ENCODE results near the gene CALML5. TPM values are rescaled to one million over a fixed set of nuclear protein-coding genes. Genes with fewer than 3 reads are reported as not detected.

Gene CALML5
- total RNA-seq, 1 experiment from 2014 or later, result not detected

DNA sequence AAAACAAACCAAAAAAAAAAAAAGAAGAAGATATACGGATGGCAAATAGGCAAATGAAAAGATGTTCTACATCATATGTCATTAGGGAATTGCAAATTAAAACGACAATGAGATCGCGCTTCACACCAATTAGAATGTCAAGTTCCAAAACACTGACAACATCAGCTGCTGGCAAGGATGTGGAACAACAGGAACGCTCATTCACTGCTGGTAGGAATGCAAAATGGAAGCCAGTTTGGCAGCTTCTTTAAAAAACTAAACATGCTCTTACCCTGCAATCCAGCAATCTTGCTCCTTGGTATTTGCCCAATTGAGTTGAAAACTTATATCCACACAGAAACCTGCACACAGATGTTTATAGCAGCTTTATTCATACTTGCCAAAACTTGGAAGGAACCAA, 34.8 kb downstream of the CALML5 start:
- CTCF ChIA-PET, result interaction anchor here (0.6 to 4.2 kb wide), 5 partner anchors 18 to 359 kb away, joined by 3 to 26 read pairs (median 8); no protein-coding TSS in a partner anchor
- peaks cover 18% of the 10 kb centered on the region for H3K27me3 Mint-ChIP-seq (ENCODE audit: low read depth)

DNA sequence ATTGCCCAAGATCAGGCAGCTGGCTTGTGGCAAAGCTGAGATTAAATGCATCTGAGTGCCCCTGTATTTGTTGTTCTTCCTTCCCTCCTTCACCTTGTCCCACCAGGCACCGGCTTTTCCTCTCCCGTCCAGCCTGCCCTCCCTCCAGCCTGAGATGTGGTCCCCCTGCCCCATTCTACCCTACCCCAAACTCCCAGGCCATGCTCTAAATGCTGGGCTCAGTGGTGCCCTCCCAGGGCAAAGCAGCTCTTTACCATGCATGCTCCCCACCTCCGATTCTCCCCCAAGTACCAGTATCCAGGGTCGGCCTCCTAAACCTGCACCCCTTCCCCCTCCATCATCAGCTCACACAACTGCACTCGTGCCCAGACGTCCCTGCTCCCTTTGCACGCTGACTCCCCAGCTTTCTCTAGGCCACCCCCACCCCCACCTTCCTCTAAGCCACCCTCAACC, 36.5 kb downstream of the CALML5 start:
- H3K4me3 Mint-ChIP-seq, result no peak overlapping the region
- POLR2A ChIA-PET, result no interaction called here
- H3K4me1 Mint-ChIP-seq, result peaks cover 68% of the 10 kb centered on the region
- no peak overlapping the region for H3K27ac Mint-ChIP-seq
- DNase-seq (ENCODE audit: low spot score) (no peak), ATAC-seq (no peak)
- H3K27me3 Mint-ChIP-seq (ENCODE audit: low read depth), result peaks cover 6% of the 10 kb centered on the region
- peaks cover 55% of the 10 kb centered on the region for H3K36me3 Mint-ChIP-seq
- H3K9me3 Mint-ChIP-seq, result peaks cover 24% of the 10 kb centered on the region
- CTCF ChIA-PET, result interaction anchor here (0.7 to 4.2 kb wide), 8 partner anchors 8 to 166 kb away, joined by 3 to 26 read pairs (median 4); no protein-coding TSS in a partner anchor
- TF ChIP-seq NFATC4 (CRISPR knock-in tag; IDR thresholded peaks at IDR 0.05) (no peak), GRHL2 (CRISPR knock-in tag; IDR thresholded peaks at IDR 0.05; ENCODE audit: insufficient replicate concordance, severe bottlenecking) (no peak), RORB (CRISPR knock-in tag; IDR thresholded peaks at IDR 0.05) (no peak), NR2C2 (CRISPR knock-in tag; IDR thresholded peaks at IDR 0.05) (no peak)
- TF ChIP-seq, protein P1, sequence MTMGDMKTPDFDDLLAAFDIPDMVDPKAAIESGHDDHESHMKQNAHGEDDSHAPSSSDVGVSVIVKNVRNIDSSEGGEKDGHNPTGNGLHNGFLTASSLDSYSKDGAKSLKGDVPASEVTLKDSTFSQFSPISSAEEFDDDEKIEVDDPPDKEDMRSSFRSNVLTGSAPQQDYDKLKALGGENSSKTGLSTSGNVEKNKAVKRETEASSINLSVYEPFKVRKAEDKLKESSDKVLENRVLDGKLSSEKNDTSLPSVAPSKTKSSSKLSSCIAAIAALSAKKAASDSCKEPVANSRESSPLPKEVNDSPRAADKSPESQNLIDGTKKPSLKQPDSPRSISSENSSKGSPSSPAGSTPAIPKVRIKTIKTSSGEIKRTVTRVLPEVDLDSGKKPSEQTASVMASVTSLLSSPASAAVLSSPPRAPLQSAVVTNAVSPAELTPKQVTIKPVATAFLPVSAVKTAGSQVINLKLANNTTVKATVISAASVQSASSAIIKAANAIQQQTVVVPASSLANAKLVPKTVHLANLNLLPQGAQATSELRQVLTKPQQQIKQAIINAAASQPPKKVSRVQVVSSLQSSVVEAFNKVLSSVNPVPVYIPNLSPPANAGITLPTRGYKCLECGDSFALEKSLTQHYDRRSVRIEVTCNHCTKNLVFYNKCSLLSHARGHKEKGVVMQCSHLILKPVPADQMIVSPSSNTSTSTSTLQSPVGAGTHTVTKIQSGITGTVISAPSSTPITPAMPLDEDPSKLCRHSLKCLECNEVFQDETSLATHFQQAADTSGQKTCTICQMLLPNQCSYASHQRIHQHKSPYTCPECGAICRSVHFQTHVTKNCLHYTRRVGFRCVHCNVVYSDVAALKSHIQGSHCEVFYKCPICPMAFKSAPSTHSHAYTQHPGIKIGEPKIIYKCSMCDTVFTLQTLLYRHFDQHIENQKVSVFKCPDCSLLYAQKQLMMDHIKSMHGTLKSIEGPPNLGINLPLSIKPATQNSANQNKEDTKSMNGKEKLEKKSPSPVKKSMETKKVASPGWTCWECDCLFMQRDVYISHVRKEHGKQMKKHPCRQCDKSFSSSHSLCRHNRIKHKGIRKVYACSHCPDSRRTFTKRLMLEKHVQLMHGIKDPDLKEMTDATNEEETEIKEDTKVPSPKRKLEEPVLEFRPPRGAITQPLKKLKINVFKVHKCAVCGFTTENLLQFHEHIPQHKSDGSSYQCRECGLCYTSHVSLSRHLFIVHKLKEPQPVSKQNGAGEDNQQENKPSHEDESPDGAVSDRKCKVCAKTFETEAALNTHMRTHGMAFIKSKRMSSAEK (CRISPR knock-in tag; IDR thresholded peaks at IDR 0.05; ENCODE audit: borderline replicate concordance), result no peak
- TF ChIP-seq, protein P2, sequence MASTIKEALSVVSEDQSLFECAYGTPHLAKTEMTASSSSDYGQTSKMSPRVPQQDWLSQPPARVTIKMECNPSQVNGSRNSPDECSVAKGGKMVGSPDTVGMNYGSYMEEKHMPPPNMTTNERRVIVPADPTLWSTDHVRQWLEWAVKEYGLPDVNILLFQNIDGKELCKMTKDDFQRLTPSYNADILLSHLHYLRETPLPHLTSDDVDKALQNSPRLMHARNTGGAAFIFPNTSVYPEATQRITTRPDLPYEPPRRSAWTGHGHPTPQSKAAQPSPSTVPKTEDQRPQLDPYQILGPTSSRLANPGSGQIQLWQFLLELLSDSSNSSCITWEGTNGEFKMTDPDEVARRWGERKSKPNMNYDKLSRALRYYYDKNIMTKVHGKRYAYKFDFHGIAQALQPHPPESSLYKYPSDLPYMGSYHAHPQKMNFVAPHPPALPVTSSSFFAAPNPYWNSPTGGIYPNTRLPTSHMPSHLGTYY (CRISPR knock-in tag; IDR thresholded peaks at IDR 0.05), result no peak
- TF ChIP-seq, protein P3, sequence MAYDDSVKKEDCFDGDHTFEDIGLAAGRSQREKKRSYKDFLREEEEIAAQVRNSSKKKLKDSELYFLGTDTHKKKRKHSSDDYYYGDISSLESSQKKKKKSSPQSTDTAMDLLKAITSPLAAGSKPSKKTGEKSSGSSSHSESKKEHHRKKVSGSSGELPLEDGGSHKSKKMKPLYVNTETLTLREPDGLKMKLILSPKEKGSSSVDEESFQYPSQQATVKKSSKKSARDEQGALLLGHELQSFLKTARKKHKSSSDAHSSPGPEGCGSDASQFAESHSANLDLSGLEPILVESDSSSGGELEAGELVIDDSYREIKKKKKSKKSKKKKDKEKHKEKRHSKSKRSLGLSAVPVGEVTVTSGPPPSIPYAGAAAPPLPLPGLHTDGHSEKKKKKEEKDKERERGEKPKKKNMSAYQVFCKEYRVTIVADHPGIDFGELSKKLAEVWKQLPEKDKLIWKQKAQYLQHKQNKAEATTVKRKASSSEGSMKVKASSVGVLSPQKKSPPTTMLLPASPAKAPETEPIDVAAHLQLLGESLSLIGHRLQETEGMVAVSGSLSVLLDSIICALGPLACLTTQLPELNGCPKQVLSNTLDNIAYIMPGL (CRISPR knock-in tag; IDR thresholded peaks at IDR 0.05), result no peak

More for the DNA sequence above, 34.8 kb downstream of the CALML5 start:
- Mint-ChIP-seq H3K27ac (no peak overlapping the region), H3K36me3 (peaks cover 58% of the 10 kb centered on the region), H3K4me1 (peaks cover 76% of the 10 kb centered on the region), H3K9me3 (peaks cover 40% of the 10 kb centered on the region), H3K4me3 (no peak overlapping the region)
- no peak for DNase-seq (ENCODE audit: low spot score)
- TF ChIP-seq ZNF671 (CRISPR knock-in tag; IDR thresholded peaks at IDR 0.05), result no peak
- TF ChIP-seq RORB (CRISPR knock-in tag; IDR thresholded peaks at IDR 0.05), result no peak
- TF ChIP-seq, protein P4, sequence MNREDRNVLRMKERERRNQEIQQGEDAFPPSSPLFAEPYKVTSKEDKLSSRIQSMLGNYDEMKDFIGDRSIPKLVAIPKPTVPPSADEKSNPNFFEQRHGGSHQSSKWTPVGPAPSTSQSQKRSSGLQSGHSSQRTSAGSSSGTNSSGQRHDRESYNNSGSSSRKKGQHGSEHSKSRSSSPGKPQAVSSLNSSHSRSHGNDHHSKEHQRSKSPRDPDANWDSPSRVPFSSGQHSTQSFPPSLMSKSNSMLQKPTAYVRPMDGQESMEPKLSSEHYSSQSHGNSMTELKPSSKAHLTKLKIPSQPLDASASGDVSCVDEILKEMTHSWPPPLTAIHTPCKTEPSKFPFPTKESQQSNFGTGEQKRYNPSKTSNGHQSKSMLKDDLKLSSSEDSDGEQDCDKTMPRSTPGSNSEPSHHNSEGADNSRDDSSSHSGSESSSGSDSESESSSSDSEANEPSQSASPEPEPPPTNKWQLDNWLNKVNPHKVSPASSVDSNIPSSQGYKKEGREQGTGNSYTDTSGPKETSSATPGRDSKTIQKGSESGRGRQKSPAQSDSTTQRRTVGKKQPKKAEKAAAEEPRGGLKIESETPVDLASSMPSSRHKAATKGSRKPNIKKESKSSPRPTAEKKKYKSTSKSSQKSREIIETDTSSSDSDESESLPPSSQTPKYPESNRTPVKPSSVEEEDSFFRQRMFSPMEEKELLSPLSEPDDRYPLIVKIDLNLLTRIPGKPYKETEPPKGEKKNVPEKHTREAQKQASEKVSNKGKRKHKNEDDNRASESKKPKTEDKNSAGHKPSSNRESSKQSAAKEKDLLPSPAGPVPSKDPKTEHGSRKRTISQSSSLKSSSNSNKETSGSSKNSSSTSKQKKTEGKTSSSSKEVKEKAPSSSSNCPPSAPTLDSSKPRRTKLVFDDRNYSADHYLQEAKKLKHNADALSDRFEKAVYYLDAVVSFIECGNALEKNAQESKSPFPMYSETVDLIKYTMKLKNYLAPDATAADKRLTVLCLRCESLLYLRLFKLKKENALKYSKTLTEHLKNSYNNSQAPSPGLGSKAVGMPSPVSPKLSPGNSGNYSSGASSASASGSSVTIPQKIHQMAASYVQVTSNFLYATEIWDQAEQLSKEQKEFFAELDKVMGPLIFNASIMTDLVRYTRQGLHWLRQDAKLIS (CRISPR knock-in tag; IDR thresholded peaks at IDR 0.05; ENCODE audit: borderline replicate concordance), result no peak
- TF ChIP-seq NR1H2 (CRISPR knock-in tag; IDR thresholded peaks at IDR 0.05), result no peak
- no peak for TF ChIP-seq TP53 (CRISPR knock-in tag; IDR thresholded peaks at IDR 0.05)
- TF ChIP-seq JAZF1 (CRISPR knock-in tag; IDR thresholded peaks at IDR 0.05), result no peak
- TF ChIP-seq, protein P5, sequence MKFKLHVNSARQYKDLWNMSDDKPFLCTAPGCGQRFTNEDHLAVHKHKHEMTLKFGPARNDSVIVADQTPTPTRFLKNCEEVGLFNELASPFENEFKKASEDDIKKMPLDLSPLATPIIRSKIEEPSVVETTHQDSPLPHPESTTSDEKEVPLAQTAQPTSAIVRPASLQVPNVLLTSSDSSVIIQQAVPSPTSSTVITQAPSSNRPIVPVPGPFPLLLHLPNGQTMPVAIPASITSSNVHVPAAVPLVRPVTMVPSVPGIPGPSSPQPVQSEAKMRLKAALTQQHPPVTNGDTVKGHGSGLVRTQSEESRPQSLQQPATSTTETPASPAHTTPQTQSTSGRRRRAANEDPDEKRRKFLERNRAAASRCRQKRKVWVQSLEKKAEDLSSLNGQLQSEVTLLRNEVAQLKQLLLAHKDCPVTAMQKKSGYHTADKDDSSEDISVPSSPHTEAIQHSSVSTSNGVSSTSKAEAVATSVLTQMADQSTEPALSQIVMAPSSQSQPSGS (CRISPR knock-in tag; IDR thresholded peaks at IDR 0.05; ENCODE audit: borderline replicate concordance, low read depth), result no peak
- no peak for TF ChIP-seq ZNF317 (CRISPR knock-in tag; IDR thresholded peaks at IDR 0.05; ENCODE audit: borderline replicate concordance, low read depth)
- no peak for TF ChIP-seq ZNF396 (CRISPR knock-in tag; IDR thresholded peaks at IDR 0.05; ENCODE audit: borderline replicate concordance)
- no peak for TF ChIP-seq MXD4 (CRISPR knock-in tag; IDR thresholded peaks at IDR 0.05; ENCODE audit: borderline replicate concordance)
- TF ChIP-seq ZNF423 (CRISPR knock-in tag; IDR thresholded peaks at IDR 0.05), result no peak
- no peak for TF ChIP-seq KAT7 (CRISPR knock-in tag; IDR thresholded peaks at IDR 0.05; ENCODE audit: borderline replicate concordance)
- TF ChIP-seq CBFB (CRISPR knock-in tag; IDR thresholded peaks at IDR 0.05; ENCODE audit: low read depth), result no peak
- no peak for TF ChIP-seq SP1 (CRISPR knock-in tag; conservative IDR thresholded peaks at IDR 0.05)
- no peak for TF ChIP-seq CTCF (IDR thresholded peaks at IDR 0.05)
- no peak for ATAC-seq
- POLR2A ChIA-PET, result no interaction called here

Measured in WTC11 (cell line).